SK-N-SH treated with all-trans-retinoic acid at 6 μM for 48 hours (cell line): ENCODE results near the gene ABCA13.
"Not testable (repeated sequence)": the region's sequence is repeated elsewhere in the genome, so short reads cannot be mapped to it uniquely, and the experiment has no call there.

Experiments used
- ATAC-seq: fragments of 200-7000 bp; cut with Tn5 transposase; 3 replicates; pipeline ENCODE4 v1.9.1; 2020; ENCODE audit warnings: mild to moderate bottlenecking, moderate library complexity
- CSDC2 ChIP-seq: fragments of 250-450 bp; sonication (Bioruptor Pico); IDR thresholded peaks from 2 replicates; pipeline ENCODE4 v1.5.0; 2020; ENCODE audit warnings: mild to moderate bottlenecking, moderate library complexity
- ESRRG ChIP-seq: fragments of 250-450 bp; sonication (Bioruptor Pico); IDR thresholded peaks from 2 replicates; pipeline ENCODE4 v1.6.1; 2021; ENCODE audit warnings: mild to moderate bottlenecking
- ISL1 ChIP-seq: fragments of 250-450 bp; sonication (Bioruptor Pico); IDR thresholded peaks from 2 replicates; pipeline ENCODE4 v2.1.2; 2022; ENCODE audit warnings: mild to moderate bottlenecking, moderate library complexity
- OSR1 ChIP-seq: fragments of 250-450 bp; sonication (Bioruptor Pico); IDR thresholded peaks from 2 replicates; pipeline ENCODE4 v1.8.0; 2022; ENCODE audit warnings: moderate library complexity, mild to moderate bottlenecking, inconsistent platforms
- PPARA ChIP-seq: fragments of 250-450 bp; sonication (Bioruptor Pico); IDR thresholded peaks from 2 replicates; pipeline ENCODE4 v1.5.0; 2020; ENCODE audit warnings: mild to moderate bottlenecking, borderline replicate concordance
- SNAI2 ChIP-seq: fragments of 250-450 bp; sonication (Bioruptor Pico); IDR thresholded peaks from 2 replicates; pipeline ENCODE4 v1.5.0; 2020; ENCODE audit warnings: mild to moderate bottlenecking, moderate library complexity
- TCF4 ChIP-seq: fragments of 250-450 bp; sonication (Bioruptor Pico); IDR thresholded peaks from 2 replicates; pipeline ENCODE4 v1.8.0; 2021; ENCODE audit warnings: mild to moderate bottlenecking, moderate library complexity, borderline replicate concordance
- TOX ChIP-seq: fragments of 250-450 bp; sonication (Bioruptor Pico); IDR thresholded peaks from 2 replicates; pipeline ENCODE4 v1.8.0; 2021; ENCODE audit warnings: mild to moderate bottlenecking, moderate library complexity, borderline replicate concordance
- TSHZ2 ChIP-seq: fragments of 250-450 bp; sonication (Bioruptor Pico); IDR thresholded peaks from 2 replicates; pipeline ENCODE4 v1.5.0; 2020; ENCODE audit warnings: mild to moderate bottlenecking, moderate library complexity
- ZFP3 ChIP-seq: fragments of 250-450 bp; sonication (Bioruptor Pico); IDR thresholded peaks from 2 replicates; pipeline ENCODE4 v1.5.0; 2020; ENCODE audit warnings: mild to moderate bottlenecking, moderate library complexity
- ZFP30 ChIP-seq: fragments of 450-650 bp; formaldehyde crosslinking; IDR thresholded peaks from 2 replicates; pipeline ENCODE4 v1.5.0; 2022; ENCODE audit warnings: mild to moderate bottlenecking, moderate library complexity
- ZNF565 ChIP-seq: fragments of 450-650 bp; formaldehyde crosslinking; conservative IDR thresholded peaks from 2 replicates; pipeline ENCODE4 v1.5.0; 2020; ENCODE audit warnings: low read depth, mild to moderate bottlenecking, moderate library complexity
- ZNF70 ChIP-seq: fragments of 450-650 bp; formaldehyde crosslinking; IDR thresholded peaks from 2 replicates; pipeline ENCODE4 v1.5.0; 2020; ENCODE audit warnings: mild to moderate bottlenecking, moderate library complexity
- ZNF8 ChIP-seq: fragments of 450-650 bp; formaldehyde crosslinking; IDR thresholded peaks from 2 replicates; pipeline ENCODE4 v1.5.0; 2020; ENCODE audit warnings: mild to moderate bottlenecking, moderate library complexity
- TF ChIP-seq, protein P1 (sequence below): fragments of 250-450 bp; sonication (Bioruptor Pico); IDR thresholded peaks from 2 replicates; pipeline ENCODE4 v1.8.0; 2021; ENCODE audit warnings: low read depth, mild to moderate bottlenecking, moderate library complexity, borderline replicate concordance
- TF ChIP-seq, protein P2 (sequence below): fragments of 250-450 bp; sonication (Bioruptor Pico); IDR thresholded peaks from 2 replicates; pipeline ENCODE4 v1.5.1; 2020; ENCODE audit warnings: low read depth, mild to moderate bottlenecking, moderate library complexity

The ABCA13 gene

GRCh38 chr7:48140001-48140681 lies 31.1 kb upstream of the ABCA13 start:
- ATAC-seq: peak; percentile 53

GRCh38 chr7:48141521-48141920 lies 29.7 kb upstream of the ABCA13 start:
- TF ChIP-seq TSHZ2 (CRISPR knock-in tag) (no peak), TCF4 (no peak), OSR1 (no peak), TOX (CRISPR knock-in tag) (no peak)
- TF ChIP-seq, protein P1, sequence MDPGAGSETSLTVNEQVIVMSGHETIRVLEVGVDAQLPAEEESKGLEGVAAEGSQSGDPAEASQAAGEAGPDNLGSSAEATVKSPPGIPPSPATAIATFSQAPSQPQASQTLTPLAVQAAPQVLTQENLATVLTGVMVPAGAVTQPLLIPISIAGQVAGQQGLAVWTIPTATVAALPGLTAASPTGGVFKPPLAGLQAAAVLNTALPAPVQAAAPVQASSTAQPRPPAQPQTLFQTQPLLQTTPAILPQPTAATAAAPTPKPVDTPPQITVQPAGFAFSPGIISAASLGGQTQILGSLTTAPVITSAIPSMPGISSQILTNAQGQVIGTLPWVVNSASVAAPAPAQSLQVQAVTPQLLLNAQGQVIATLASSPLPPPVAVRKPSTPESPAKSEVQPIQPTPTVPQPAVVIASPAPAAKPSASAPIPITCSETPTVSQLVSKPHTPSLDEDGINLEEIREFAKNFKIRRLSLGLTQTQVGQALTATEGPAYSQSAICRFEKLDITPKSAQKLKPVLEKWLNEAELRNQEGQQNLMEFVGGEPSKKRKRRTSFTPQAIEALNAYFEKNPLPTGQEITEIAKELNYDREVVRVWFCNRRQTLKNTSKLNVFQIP (CRISPR knock-in tag): no peak
- TF ChIP-seq, all 23 proteins: peak for 0
- no peak for ATAC-seq

More at GRCh38 chr7:48140001-48140681, 31.1 kb upstream of the ABCA13 start:
- no peak for TF ChIP-seq OSR1
- TF ChIP-seq TCF4: no peak
- TF ChIP-seq, all 23 proteins: peak for 0

- TF ChIP-seq TSHZ2 (CRISPR knock-in tag) (no peak), ZNF70 (CRISPR knock-in tag) (no peak), PPARA (no peak), ISL1 (no peak), CSDC2 (CRISPR knock-in tag) (no peak), TOX (CRISPR knock-in tag) (no peak)
- TF ChIP-seq, protein P2, sequence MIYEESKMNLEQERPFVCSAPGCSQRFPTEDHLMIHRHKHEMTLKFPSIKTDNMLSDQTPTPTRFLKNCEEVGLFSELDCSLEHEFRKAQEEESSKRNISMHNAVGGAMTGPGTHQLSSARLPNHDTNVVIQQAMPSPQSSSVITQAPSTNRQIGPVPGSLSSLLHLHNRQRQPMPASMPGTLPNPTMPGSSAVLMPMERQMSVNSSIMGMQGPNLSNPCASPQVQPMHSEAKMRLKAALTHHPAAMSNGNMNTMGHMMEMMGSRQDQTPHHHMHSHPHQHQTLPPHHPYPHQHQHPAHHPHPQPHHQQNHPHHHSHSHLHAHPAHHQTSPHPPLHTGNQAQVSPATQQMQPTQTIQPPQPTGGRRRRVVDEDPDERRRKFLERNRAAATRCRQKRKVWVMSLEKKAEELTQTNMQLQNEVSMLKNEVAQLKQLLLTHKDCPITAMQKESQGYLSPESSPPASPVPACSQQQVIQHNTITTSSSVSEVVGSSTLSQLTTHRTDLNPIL (CRISPR knock-in tag): no peak
- ATAC-seq: no peak
Measured at GRCh38 chr7:48144291-48144768, 26.9 kb upstream of the ABCA13 start.

- ATAC-seq: no peak
- TF ChIP-seq ZNF70 (CRISPR knock-in tag) (no peak), SNAI2 (CRISPR knock-in tag) (no peak), TOX (CRISPR knock-in tag) (no peak), CSDC2 (CRISPR knock-in tag) (no peak), ZFP30 (CRISPR knock-in tag) (no peak), ZFP3 (no peak), ZNF8 (CRISPR knock-in tag) (no peak), ESRRG (CRISPR knock-in tag) (no peak), TCF4 (no peak), ZNF565 (CRISPR knock-in tag) (no peak)
Measured at GRCh38 chr7:48147078-48147591, 24.1 kb upstream of the ABCA13 start.

GRCh38 chr7:48147690-48148089 lies 23.6 kb upstream of the ABCA13 start:
- ATAC-seq: not testable (repeated sequence)
